Ammon's horn (tissue), 1 donor: ENCODE results near the gene MAGEA12.
"Not testable (repeated sequence)": the region's sequence is repeated elsewhere in the genome, so short reads cannot be mapped to it uniquely, and the experiment has no call there.

Source experiments
- DNase-seq: peaks from one replicate; pipeline ENCODE4 v3.0.0-alpha.2; 2016; ENCODE audit warnings: low spot score

The MAGEA12 gene

DNA sequence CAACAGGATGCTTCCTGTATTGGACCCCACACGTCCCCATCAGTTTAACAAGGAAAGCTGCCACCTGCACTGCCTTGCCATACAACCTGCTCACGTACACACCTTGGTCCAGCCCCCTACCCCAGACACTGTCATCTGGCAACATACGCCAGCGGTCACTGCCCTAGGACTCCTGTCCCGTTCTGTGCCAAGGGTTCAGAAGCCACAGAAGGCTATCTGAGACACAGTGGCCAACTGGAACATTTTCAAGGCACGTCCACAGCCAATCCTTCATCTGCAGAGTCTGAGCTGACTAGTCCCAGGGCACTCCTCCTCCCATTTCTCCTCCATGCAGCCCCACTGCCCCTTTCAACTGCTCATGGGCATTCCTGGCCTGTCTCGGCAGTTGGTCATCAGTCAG is 28.0 kb downstream of the MAGEA12 start:
- not testable (repeated sequence) for DNase-seq

DNA sequence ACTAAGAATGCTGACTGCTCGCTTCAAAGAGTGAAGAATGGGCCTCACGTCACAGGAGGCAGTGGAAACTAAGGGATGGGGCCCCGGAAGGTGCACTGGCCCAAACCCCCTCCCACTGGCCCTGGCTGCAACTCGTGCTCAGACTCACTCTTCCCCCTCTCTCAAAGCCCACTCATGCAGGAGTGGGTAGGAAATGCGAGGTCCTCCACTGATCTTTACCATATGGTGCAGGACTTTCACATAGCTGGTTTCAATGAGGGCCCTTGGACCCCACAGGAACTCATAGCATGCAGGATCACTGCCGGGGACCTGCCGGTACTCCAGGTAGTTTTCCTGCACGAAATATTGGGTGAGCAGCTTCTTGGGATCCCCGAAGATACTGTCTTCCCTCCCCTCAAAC is 33.0 kb downstream of the MAGEA12 start:
- DNase-seq = not testable (repeated sequence)

DNA sequence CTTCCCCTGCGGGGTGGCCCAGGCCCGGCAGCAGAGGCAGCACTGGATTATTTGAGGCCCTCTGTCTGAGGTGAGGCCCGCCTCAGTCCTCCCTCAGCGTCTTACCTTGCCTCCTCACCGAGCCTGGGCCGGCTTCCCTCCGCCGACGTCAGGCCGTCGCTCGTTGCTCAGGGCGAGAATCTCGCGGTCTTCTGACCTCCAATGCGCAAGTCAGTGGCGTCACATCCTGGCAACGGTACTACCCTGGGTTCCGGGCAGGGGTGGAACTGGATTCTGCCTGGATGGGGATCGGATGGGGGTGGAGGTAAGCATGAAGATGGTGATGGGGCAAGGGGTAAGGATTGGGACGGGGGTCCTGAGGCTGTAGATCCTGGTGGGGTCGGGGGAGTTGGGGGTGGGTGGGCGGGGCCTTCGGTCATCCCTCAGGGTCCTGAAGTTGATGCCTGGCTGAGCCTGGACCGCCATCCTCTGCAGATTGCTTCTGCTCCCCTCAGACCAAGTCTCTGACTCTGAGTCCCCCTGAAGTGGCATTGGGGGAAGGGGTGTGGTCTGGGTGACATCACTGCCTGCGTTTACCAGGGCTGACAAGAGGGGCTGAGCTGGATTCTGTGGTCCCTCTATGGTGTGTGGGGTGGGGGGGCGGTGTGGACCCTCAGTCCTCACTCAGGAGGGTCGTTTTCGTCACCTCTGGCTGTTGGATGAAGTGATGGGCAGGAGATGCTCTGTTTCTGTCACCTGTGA is 36.2 kb downstream of the MAGEA12 start, which contains the start of gene MAGEA6:
TSS of gene MAGEA6 (minus strand) at position 141 of the 741 bp plus-strand sequence. CDS start 2,039 bp downstream, outside the sequence.
- DNase-seq = not testable (repeated sequence)

DNA sequence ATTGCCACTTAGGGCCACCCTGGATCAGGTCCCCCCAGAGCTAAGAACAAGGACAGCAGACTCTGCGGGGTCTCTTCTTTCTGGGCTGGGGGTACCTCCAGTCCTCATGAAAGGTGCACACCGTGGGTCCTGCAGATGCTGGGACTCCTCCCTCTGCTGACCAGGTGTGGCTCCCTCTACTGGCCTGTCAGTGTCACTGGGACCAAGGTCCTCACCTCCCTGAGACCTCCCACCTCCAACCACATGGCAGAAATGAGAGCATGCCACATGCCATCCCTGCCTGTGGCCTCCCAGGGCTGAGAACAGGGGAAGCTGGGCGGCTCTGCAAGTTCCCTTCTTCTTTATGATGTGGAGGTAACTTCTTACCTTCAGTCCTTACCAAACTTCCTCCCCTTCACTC is 53.5 kb downstream of the MAGEA12 start:
- not testable (repeated sequence) for DNase-seq
